ENCODE data around the gene MANSC1. TPM values are rescaled to one million over a fixed set of nuclear protein-coding genes. Genes with fewer than 3 reads are reported as not detected.

The MANSC1 gene
- polyA plus RNA-seq, 1 donor from 2014 or later: 1.3 TPM

- TF ChIP-seq EZH2 (IDR thresholded peaks at IDR 0.05; ENCODE audit: borderline replicate concordance, insufficient read depth, low read length, poor library complexity, severe bottlenecking) (no peak), SMC3 (conservative IDR thresholded peaks at IDR 0.05; ENCODE audit: poor library complexity) (no peak), TAF1 (IDR thresholded peaks at IDR 0.05; ENCODE audit: low read depth) (no peak), EP300 (conservative IDR thresholded peaks at IDR 0.05; ENCODE audit: poor library complexity, severe bottlenecking) (no peak), CTCF (IDR thresholded peaks at IDR 0.05; ENCODE audit: poor library complexity, severe bottlenecking) (no peak)
- H3K36me3 ChIP-seq (ENCODE audit: insufficient read depth, low read length): no peaks in the 10 kb centered on the region
- no peak overlapping the region for H3K9ac ChIP-seq (ENCODE audit: low read length)
- H3K9me2 ChIP-seq (ENCODE audit: insufficient read depth, low read length): no peaks in the 10 kb centered on the region
- H3K4me3 ChIP-seq (ENCODE audit: low read length): no peak overlapping the region
- H3K79me2 ChIP-seq (replicated peaks; ENCODE audit: insufficient read depth, low read length): no peaks in the 10 kb centered on the region
- no peaks in the 10 kb centered on the region for H3K27me3 ChIP-seq (ENCODE audit: insufficient read depth, low read depth, low read length)
- no peaks in the 10 kb centered on the region for H3F3A ChIP-seq (ENCODE audit: insufficient read depth, low read length, poor library complexity, severe bottlenecking)
- no peak overlapping the region for H3K27ac ChIP-seq (ENCODE audit: low read length)
- H3K4me2 ChIP-seq (ENCODE audit: low read length): no peak overlapping the region
- H2AFZ ChIP-seq (ENCODE audit: low read depth, low read length): no peak overlapping the region
- H3K9me3 ChIP-seq (ENCODE audit: low read length): no peaks in the 10 kb centered on the region
- no peaks in the 10 kb centered on the region for H4K20me1 ChIP-seq (ENCODE audit: insufficient read depth)
Measured at GRCh38 chr12:12366701-12367481, 16.8 kb upstream of the MANSC1 start.

- no peaks in the 10 kb centered on the region for H3K36me3 ChIP-seq (ENCODE audit: insufficient read depth, low read length)
- no peaks in the 10 kb centered on the region for H3K27me3 ChIP-seq (ENCODE audit: insufficient read depth, low read depth, low read length)
- no peak overlapping the region for H3K9ac ChIP-seq (ENCODE audit: low read length)
- H3K79me2 ChIP-seq (replicated peaks; ENCODE audit: insufficient read depth, low read length): no peaks in the 10 kb centered on the region
- H3K27ac ChIP-seq (ENCODE audit: low read length): no peak overlapping the region
- no peak overlapping the region for H3K4me3 ChIP-seq (ENCODE audit: low read length)
- H3K9me3 ChIP-seq (ENCODE audit: low read length): no peaks in the 10 kb centered on the region
- H3K4me2 ChIP-seq (ENCODE audit: low read length): no peak overlapping the region
- no peaks in the 10 kb centered on the region for H3F3A ChIP-seq (ENCODE audit: insufficient read depth, low read length, poor library complexity, severe bottlenecking)
- TF ChIP-seq SMC3 (conservative IDR thresholded peaks at IDR 0.05; ENCODE audit: poor library complexity) (no peak), REST (IDR thresholded peaks at IDR 0.05; ENCODE audit: borderline replicate concordance) (no peak), RAD21 (conservative IDR thresholded peaks at IDR 0.05) (no peak)
- H4K20me1 ChIP-seq (ENCODE audit: insufficient read depth): no peaks in the 10 kb centered on the region
- no peaks in the 10 kb centered on the region for H3K9me2 ChIP-seq (ENCODE audit: insufficient read depth, low read length)
- no peak overlapping the region for H2AFZ ChIP-seq (ENCODE audit: low read depth, low read length)
Measured at GRCh38 chr12:12365931-12366431, 15.9 kb upstream of the MANSC1 start.

- Histone ChIP-seq H4K20me1 (ENCODE audit: insufficient read depth) (no peaks in the 10 kb centered on the region), H3K79me2 (replicated peaks; ENCODE audit: insufficient read depth, low read length) (no peaks in the 10 kb centered on the region), H3F3A (ENCODE audit: insufficient read depth, low read length, poor library complexity, severe bottlenecking) (no peaks in the 10 kb centered on the region), H3K9me3 (ENCODE audit: low read length) (no peaks in the 10 kb centered on the region), H3K27ac (ENCODE audit: low read length) (no peak overlapping the region), H3K9ac (ENCODE audit: low read length) (no peak overlapping the region), H3K36me3 (ENCODE audit: insufficient read depth, low read length) (no peaks in the 10 kb centered on the region), H3K4me2 (ENCODE audit: low read length) (no peak overlapping the region), H3K4me3 (ENCODE audit: low read length) (no peak overlapping the region), H3K9me2 (ENCODE audit: insufficient read depth, low read length) (no peaks in the 10 kb centered on the region), H3K27me3 (ENCODE audit: insufficient read depth, low read depth, low read length) (no peaks in the 10 kb centered on the region), H2AFZ (ENCODE audit: low read depth, low read length) (no peak overlapping the region)
- TF ChIP-seq RAD21 (conservative IDR thresholded peaks at IDR 0.05): no peak
- TF ChIP-seq EZH2 (IDR thresholded peaks at IDR 0.05; ENCODE audit: borderline replicate concordance, insufficient read depth, low read length, poor library complexity, severe bottlenecking): no peak
- TF ChIP-seq TAF1 (IDR thresholded peaks at IDR 0.05; ENCODE audit: low read depth): no peak
- no peak for TF ChIP-seq EP300 (conservative IDR thresholded peaks at IDR 0.05; ENCODE audit: poor library complexity, severe bottlenecking)
- TF ChIP-seq CTCF (IDR thresholded peaks at IDR 0.05; ENCODE audit: poor library complexity, severe bottlenecking): no peak
- TF ChIP-seq POLR2AphosphoS5 (IDR thresholded peaks at IDR 0.05): no peak
- no peak for TF ChIP-seq SMC3 (conservative IDR thresholded peaks at IDR 0.05; ENCODE audit: poor library complexity)
- TF ChIP-seq MXI1 (conservative IDR thresholded peaks at IDR 0.05; ENCODE audit: poor library complexity, severe bottlenecking): no peak
- no peak for TF ChIP-seq REST (IDR thresholded peaks at IDR 0.05; ENCODE audit: borderline replicate concordance)
Measured at GRCh38 chr12:12365446-12365802, 15.4 kb upstream of the MANSC1 start.
